Stimulated activated CD8-positive, alpha-beta memory T cell treated with anti-CD3 and anti-CD28 coated beads, Interleukin-15, amount 100 ng/mL, for 4 hours (primary cell): ENCODE data around the gene PHC2.

Source experiments
- DNase-seq, 2 donors: peaks; one replicate each; pipeline ENCODE4 v3.0.0-alpha.2; 2020; ENCODE audit warnings: low read depth in 2 of 2

PHC2 gene

DNA sequence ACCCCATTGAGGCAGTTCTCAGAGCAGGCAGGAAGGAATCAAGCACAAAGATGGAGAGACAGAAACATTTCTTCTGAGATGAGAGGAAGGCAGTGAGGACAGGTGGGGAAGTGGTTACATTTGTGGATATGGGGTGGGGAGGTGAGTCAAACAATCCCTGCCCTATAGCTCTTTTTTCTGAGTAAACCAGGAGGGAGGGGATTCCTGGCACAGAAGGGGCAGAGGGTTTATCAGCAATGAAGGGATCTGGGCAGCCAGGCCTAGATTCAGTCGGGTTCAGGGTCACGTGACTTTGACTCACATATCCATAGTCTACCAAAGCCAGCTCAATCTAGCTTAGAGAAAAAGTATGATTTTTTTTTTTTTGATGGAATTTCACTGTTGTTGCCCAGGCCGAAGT, 15.7 kb upstream of the PHC2 start:
- DNase-seq: no peak

- no peak for DNase-seq
Measured at GRCh38 chr1:33445108-33445507, 14.2 kb upstream of the PHC2 start.

DNA sequence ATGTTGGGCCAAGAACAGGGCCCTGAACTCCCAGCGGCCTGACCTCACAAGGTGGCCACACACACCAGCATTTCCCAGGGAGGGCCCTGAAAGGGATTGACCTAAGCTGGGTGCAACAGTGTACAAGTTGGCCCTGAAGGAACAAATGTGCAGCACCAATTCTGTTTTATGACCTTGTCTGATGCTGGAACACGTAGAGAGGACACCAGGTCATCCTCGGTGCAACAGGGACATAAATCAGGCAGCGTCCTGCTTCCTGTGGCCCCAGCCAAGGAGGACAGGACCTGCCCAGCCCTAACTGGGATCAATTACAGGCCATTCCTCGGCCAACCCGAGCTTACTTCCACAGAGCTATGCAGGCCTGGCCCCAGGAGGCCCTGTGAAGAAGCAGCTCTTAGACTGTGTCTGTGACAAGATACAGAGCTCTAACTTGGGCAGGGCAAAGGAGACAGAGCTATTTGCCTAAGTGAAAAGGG, 12.8 kb upstream of the PHC2 start:
- no peak for DNase-seq

GRCh38 chr1:33443080-33443704, 12.3 kb upstream of the PHC2 start:
- no peak for DNase-seq

DNA sequence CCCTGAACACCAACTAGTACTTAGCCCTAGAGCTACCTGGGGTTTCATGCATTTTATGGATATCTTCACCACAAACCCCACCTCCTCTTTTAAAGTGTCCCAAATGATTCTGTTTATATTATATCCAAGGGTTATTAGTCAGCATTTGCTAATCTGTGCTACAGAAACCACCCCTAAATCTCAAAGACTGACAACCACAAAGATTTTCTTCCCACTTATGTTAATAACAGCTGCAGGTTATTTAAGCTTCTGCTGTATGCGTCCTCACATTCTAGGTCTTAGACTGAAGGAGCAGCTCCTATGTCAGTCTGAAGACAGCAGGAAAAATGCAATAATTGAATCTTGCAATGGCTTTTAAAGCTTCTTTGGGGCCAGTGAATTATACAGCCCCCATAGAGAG, 11.2 kb upstream of the PHC2 start:
- DNase-seq: no peak

- no peak for DNase-seq
Measured at GRCh38 chr1:33441088-33441745, 10.3 kb upstream of the PHC2 start.

- no peak for DNase-seq
Measured at GRCh38 chr1:33439662-33440061, 8.8 kb upstream of the PHC2 start.

- DNase-seq: no peak
Measured at GRCh38 chr1:33438364-33439160, 7.7 kb upstream of the PHC2 start.

- DNase-seq: no peak
Measured at GRCh38 chr1:33436557-33437285, 5.8 kb upstream of the PHC2 start.

- DNase-seq: no peak
Measured at GRCh38 chr1:33435096-33435820, 4.4 kb upstream of the PHC2 start.

GRCh38 chr1:33434363-33434750, 3.5 kb upstream of the PHC2 start:
- no peak for DNase-seq

DNA sequence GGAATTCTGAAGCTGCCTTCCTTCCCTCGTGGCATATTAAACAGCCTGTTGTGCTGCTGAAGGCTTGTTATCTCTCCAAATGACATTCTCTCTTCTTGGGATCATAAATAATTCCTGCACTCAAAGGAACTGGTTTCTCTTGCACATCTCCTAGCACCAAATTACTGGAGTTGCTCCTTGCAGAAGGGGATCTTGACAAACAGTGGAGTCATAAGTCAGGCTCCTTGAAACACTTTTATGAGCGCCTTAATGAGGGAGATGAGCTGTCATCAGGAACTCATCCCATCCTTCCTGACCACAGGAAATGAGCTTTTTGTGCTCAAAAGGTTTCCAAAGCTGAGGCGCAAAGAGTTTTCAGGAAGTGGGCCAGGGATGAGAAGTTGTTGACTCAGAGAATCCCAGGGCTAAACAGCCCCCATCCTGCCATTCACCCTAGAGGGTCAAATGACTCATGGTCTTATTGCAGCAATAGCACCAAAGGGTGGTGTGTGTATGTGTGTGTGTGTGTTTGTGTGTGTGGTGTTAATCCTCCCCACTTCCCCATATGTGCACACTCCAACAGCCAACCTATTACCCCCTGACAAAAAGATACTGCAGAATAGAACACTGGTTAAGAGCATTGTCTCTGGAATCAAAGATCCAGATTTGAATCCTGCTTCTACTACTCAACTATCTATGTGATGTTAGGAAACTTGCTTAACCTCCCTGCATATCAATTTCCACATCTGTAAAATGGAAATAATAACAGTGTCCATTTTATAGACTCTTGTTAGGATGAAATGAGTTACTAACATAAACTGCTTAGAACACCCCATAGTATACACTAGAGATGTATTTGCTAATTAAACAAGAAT, 2.8 kb upstream of the PHC2 start:
- DNase-seq: no peak

GRCh38 chr1:33429856-33430691, 821 bp downstream of the PHC2 start:
- DNase-seq: no peak

DNA sequence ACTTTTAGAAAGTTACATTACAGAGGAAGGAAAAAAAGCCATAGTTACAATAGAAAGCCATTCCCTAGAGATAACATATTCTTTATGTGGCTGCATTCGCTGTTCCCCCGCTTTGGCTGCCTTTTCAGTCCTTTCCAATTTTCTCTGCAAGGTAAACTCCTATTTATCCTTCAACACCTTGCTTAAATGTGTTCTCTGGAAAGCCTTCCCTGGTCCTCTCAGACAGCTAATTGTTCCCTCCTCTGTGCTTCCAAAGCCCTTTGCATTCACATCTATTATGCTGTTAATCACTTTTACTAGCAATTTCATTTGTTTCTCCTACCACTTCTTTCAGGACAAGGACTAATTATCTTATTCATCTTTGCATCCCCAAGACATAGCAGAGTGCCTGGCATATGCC, 1.6 kb downstream of the PHC2 start:
- no peak for DNase-seq

GRCh38 chr1:33428661-33429060, 2.2 kb downstream of the PHC2 start:
- no peak for DNase-seq

DNA sequence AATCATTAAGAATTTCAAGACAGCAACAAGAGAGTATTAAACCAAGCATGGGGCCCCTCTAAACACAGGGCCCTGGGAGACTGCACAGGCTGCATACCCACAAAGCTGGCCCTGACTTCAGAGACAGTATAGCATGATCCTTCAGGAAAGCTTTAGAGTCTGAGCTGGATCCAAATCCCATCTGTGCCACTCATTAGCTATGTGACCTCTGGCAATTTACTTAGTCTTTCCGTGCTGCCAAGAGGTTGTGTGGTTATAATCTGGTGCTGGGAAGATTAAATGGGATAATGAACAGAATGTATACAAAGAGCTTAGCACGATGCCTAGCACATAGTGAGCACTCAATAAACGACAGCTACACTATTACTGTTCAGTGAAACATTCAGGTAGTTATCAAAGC, 4.0 kb downstream of the PHC2 start:
- no peak for DNase-seq

DNA sequence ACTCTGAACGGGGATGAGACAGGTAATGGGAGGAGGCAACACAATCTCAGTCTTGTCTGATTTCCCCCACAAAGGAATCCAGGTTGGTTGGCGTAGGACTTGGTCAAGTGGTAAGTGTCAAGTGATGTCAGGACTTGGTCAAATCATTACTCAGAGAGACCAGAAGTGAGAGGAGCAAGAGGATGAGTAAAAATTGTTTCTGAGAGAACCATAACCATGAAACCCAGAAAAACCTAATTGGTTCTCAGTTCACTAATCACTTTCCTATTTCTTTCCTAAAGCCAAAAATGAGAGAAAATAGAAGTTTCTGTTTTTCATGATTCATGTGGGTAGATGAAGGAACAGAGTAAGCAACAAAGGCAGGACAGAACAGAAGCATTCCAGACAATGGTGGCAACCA, 5.0 kb downstream of the PHC2 start:
- no peak for DNase-seq

DNA sequence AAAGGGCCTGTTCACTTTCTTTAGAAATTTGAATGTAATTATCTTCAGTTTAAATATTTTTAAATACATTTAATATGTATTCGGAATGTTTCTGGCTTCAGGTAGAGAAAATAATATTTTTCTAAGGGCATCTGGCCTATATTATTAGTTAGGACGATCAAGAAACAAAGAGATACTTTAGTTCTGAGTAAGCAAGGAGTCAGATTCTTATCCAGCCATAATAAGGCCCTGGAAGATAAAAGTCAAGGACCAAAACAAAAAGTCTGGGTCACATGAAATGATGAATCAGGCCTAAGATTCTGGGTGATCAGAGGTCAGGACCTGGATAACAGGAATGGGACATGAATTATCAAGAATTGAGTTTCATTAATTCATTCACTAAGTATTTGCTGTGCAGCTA, 6.3 kb downstream of the PHC2 start:
- no peak for DNase-seq

- DNase-seq: no peak
Measured at GRCh38 chr1:33424205-33424604, 6.7 kb downstream of the PHC2 start.
